ENCODE measurements around the gene C2orf92. TPM values are rescaled to one million over a fixed set of nuclear protein-coding genes. Genes with fewer than 3 reads are reported as not detected.

Gene C2orf92
- total RNA-seq, 1 experiment from 2014 or later = 1.0 TPM

DNA sequence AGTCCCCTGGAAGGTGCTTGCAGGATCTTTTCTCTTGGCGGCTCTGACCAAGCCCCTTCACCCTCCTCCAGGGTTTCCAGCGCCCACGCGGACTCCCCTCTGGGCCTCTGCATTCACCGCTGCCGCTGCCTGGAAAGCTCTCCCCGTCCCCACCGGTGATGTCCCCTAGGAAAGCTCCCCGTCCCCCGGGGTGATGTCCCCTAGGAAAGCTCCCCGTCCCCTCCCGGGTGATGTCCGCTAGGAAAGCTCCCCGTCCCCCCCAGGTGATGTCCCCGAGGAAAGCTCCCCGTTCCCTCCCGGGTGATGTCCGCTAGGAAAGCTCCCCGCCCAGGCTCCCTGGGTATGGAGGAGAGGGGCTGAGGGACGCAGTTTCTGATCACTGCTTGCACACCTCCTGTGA, 71.7 kb downstream of the C2orf92 start:
- DNase-seq (ENCODE audit: low read depth) = no peak

DNA sequence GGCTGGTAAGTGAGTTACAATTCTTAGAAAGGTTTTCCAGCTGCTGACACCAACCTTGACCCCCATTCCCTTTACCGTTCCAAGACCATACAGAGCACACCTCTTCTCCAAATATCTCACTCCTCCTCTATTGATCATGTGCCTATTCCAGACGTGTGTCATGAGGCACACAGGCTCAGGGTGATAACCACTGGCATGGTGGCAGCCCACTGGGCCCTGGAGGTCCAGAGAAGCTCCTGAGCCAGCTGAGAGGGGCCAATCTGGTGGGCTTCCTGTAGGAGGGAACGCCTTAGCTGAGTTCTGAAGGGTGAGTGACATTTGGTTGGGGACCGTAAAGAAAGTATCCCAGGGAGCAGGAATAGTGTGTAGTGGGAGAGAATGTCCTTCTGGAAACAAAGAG, 72.2 kb downstream of the C2orf92 start:
- no peak for DNase-seq (ENCODE audit: low read depth)

DNA sequence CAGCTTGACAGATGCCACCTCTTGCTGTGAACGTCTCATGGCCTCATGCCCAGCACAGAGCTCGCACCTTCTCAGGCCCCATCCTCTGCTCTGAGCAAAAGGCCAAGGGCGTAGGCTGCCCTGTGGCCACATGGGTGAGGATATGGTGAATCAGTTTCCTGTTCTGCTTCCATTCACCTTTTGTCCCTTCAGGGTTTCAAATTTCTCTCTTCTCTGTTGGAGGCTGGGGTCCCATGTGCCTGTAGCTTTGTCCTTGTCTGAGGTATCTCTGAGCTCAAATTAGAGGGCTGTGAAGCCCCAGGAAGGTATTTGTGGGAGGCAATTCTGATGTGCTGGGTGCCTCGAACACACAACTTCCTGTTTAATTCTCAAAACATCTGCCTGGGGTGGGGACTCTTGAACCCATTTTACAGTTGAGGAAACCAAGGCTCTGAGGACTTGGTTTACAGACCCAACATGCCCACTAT, 72.9 kb downstream of the C2orf92 start:
- DNase-seq (ENCODE audit: low read depth) = peak; percentile 83

DNA sequence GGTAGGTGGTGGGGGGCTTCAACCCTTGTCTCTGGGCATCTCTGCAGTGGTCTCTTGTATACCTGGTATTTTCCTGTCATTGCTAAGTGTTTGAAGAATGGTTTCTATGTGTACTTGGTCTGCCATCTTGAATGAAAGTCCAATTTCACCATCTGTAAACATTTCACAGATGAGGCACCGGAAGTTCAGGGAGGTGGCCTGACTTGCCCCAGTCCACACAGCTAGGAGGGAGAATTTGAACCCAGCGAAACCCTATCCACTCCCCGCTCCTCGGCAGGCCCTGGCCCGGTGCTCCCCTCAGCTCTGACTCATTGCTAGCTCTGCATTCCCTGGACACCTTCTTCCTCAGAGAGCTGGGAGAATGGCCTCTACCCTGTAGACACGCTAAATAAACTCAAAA, 74.4 kb downstream of the C2orf92 start:
- DNase-seq (ENCODE audit: low read depth) = peak; percentile 73

DNA sequence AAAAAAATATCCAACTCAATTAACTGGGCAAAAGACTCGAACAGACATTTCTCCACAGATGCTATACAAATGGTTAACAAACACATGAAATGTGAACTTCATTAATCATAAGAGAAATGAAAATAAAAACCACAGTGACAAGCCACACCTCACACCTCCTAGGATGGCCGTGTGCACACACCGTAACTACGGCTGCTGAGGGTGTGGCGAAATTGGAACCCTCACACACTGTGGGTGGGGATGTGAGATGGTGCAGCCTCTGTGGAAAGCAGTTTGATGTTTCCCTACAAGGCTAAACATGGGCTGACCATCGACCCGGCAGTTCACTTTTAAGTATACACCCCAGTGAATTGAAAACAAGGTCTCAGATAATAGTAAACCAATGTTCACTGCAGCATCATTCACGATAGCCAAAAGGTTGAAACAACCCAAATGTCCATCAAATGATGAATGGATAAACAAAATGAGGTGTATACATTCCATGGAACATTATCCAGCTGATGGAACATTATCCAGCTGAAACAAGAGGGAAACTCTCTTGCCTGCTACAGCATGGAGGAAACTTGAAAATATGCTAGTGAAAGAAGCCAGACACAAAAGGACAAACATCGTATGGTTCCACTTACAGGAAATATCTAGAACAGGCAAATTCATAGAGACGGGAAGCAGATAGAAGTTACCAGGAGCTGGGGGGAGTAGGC, 76.1 kb downstream of the C2orf92 start:
- no peak for DNase-seq (ENCODE audit: low read depth)

DNA sequence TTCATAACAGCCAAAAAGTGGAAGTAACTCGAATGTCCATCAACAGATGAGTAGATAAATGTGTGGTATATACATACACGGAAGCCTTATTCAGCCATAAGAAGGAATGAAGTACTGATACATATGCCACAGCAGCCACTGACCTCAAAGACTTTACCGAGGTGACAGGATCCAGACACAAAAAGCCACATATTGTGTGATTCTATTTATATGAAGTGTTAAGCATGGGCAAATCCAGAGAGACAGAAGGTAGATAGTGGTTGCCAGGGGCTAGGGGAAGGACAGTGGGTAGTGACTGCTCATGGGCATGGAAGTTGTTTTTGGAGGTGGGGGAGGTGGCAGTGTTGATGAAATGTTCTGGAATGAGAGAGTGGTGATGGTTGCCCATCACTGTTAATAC, 77.8 kb downstream of the C2orf92 start:
- no peak for DNase-seq (ENCODE audit: low read depth)

DNA sequence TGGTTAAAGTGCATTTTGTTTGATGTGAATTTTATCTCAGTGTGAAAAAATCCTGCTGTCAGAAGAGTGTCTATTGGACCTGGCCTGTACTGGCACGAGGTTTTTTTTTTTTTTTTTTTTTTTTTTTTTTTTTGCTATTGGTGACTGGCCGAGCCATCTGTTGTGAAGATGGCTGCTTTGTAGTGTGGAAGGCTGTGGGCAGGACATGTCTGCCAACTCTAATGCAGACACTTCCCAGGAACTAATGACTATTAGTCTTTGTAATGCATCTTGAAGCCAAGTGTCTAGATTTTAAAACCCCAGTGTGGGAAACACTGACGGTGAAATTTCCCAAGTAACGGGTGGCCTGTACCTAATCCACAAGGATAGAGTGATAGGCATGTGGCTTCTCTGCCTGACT, 78.2 kb downstream of the C2orf92 start:
- no peak for DNase-seq (ENCODE audit: low read depth)

DNA sequence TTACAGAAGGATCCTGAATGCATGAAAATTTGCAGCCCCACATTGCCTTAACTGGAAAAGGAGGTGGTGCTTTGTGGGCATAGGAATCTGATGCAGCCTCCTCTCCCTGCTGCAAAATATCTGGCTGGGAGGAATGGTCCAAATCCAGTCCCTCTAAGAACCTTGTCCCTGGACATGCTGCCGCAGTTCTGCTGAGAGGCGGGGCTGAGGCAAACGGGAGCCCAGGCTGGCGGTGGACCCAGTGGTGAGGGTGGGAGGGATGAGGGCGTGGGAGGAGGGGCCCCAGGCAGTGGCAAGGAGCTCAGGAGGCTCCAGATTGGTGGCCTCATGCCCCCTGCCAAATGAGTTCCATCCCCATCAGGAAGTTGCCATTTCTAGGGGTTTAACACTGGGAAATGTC, 80.1 kb downstream of the C2orf92 start:
- no peak for DNase-seq (ENCODE audit: low read depth)

DNA sequence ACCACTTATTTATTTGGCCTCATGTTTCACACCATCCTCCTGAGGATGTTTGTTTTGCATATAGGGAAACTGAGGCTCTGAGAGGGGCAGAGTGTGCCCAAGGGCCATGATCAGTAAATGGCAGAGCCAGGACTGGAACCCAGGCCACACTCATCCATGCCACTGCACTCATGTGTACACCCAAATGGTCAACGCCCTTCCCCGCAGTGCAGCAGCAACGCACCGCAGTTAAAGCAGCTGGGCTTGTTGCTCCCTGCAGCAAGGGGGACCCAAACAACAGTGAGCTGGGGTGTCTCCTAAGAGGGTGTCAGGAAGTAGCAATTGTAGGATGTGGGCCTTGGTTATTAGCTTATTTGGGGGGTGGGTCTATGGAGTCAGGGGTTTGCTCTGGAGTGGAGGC, 80.5 kb downstream of the C2orf92 start:
- no peak for DNase-seq (ENCODE audit: low read depth)

DNA sequence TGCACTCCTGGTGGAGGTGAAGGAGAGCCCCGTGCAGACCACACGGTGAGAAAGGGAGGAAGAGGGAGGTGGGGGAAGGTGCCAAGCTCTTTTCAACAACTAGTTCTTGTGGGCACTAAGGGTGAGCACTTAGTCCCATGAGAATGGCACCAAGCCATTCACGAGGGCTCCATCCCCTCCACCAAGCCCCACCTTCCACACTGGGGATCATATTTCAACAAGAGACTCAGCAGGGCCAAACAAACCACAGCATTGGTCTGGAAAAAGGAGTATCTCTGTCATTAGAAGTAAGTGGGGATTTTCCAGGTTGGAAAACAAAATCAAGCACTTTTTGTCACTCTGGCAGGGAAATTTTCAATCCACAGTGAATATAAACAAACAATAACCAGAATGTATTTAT, 82.2 kb downstream of the C2orf92 start:
- peak; percentile 61 for DNase-seq (ENCODE audit: low read depth)

Small RNA genes lying within 50 kb of the gene (small RNA-seq; reads per million reads assigned to genes)
- gene RNU4-8P = 0.48 reads per million, percentile 53 among the genes with 10 or more reads in this experiment

Other genes starting within 250 kb of the C2orf92 start
- gene ANKRD36B, start 79.8 kb upstream of the C2orf92 start, total RNA-seq (2014; rRNA removed; shearing (Covaris generic)) = 2.5 and 5.3 TPM in 2 replicates
- 262 and 548 TPM in 2 replicates for gene COX5B, start 23.7 kb upstream of the C2orf92 start, total RNA-seq (2014; rRNA removed; shearing (Covaris generic))
- gene ACTR1B, start 5.7 kb upstream of the C2orf92 start, total RNA-seq (2014; rRNA removed; shearing (Covaris generic)) = 46.7 and 46.9 TPM in 2 replicates
- 0.47 TPM in 1 of 2 replicates, not detected in the other for gene ZAP70, start 43.9 kb downstream of the C2orf92 start, total RNA-seq (2014; rRNA removed; shearing (Covaris generic))